CD4-positive, alpha-beta memory T cell (primary cell): Measurements from ENCODE around the gene SEZ6L. TPM values are rescaled to one million over a fixed set of nuclear protein-coding genes. Genes with fewer than 3 reads are reported as not detected.

Experiments
- CTCF ChIA-PET: fragments of 350-600 bp; sonication (Branson Sonifier 250); formaldehyde crosslinking; loops from one replicate; lab custom pipeline; 2021; ENCODE audit warnings: inconsistent platforms; ENCODE audit not compliant: partially characterized antibody; lab: Charles Lee
- POLR2A ChIA-PET: fragments of 350-600 bp; sonication (Branson Sonifier 250); formaldehyde crosslinking; loops from one replicate; lab custom pipeline; 2021; ENCODE audit not compliant: partially characterized antibody; lab: Charles Lee
- DNase-seq, 5 donors: peaks; one replicate each; pipeline versions ENCODE4 v3.0.0 to v3.0.0-alpha.2; 2020 to 2022; ENCODE audit warnings: mixed read lengths in 1 of 5
- H3K27ac ChIP-seq: one replicate; pipeline ENCODE4 v1.7.0; 2013; ENCODE audit warnings: low read depth, low read length
- H3K27me3 ChIP-seq: 2 replicates; pipeline ENCODE4 v1.7.0; 2013; ENCODE audit warnings: mild to moderate bottlenecking, low read length, moderate library complexity; ENCODE audit not compliant: insufficient read depth
- H3K36me3 ChIP-seq: 2 replicates; pipeline ENCODE4 v1.7.0; 2013; ENCODE audit warnings: mild to moderate bottlenecking, low read length, moderate library complexity; ENCODE audit not compliant: insufficient read depth
- H3K4me1 ChIP-seq: 2 replicates; pipeline ENCODE4 v1.7.0; 2013; ENCODE audit warnings: mild to moderate bottlenecking, low read length, moderate library complexity; ENCODE audit not compliant: insufficient read depth
- H3K4me3 ChIP-seq, 2 donors: one replicate each; pipeline ENCODE4 v1.7.0; 2013; ENCODE audit warnings: low read length in 2 of 2, mild to moderate bottlenecking in 1 of 2
- H3K9me3 ChIP-seq, 2 donors: one replicate each; pipeline ENCODE4 v1.7.0; 2013; ENCODE audit warnings: low read length in 2 of 2, control low read depth in 1 of 2; ENCODE audit not compliant: control insufficient read depth in 1 of 2
- H3K27ac Mint-ChIP-seq, 7 donors: one replicate each; pipeline ENCODE4 v1.8.0; 2020 to 2021; ENCODE audit warnings: mixed read lengths in 7 of 7, mild to moderate bottlenecking in 6 of 7, inconsistent platforms in 3 of 7, moderate library complexity in 3 of 7
- H3K27me3 Mint-ChIP-seq, 2 donors: one replicate each; pipeline ENCODE4 v1.8.0; 2020 to 2021; ENCODE audit warnings: mixed read lengths in 2 of 2
- H3K36me3 Mint-ChIP-seq, 2 donors: one replicate each; pipeline ENCODE4 v1.8.0; 2020 to 2021; ENCODE audit warnings: mixed read lengths in 2 of 2, inconsistent platforms in 1 of 2, mild to moderate bottlenecking in 1 of 2
- H3K4me1 Mint-ChIP-seq, 4 donors: one replicate each; pipeline ENCODE4 v1.8.0; 2020 to 2021; ENCODE audit warnings: mixed read lengths in 4 of 4, mild to moderate bottlenecking in 1 of 4
- H3K4me3 Mint-ChIP-seq, 8 donors: one replicate each; pipeline ENCODE4 v1.8.0; 2020 to 2021; ENCODE audit warnings: mixed read lengths in 8 of 8, mild to moderate bottlenecking in 7 of 8, moderate library complexity in 6 of 8, inconsistent platforms in 3 of 8
- H3K9me3 Mint-ChIP-seq, 8 donors: one replicate each; pipeline ENCODE4 v1.8.0; 2020 to 2021; ENCODE audit warnings: mixed read lengths in 8 of 8, mild to moderate bottlenecking in 5 of 8, inconsistent platforms in 3 of 8, moderate library complexity in 1 of 8
- intact Hi-C: fragments of 100-400 bp; cut with micrococcal nuclease; formaldehyde crosslinking; loops from one replicate; pipeline ENCODE4 v1.15.1; 2023
- polyA plus RNA-seq, 2 donors: library from polyadenylated mRNA; unstranded; fragments of 300-500 nt; fragmentation: Illumina TruSeq; gene quantifications; one replicate each; pipeline ENCODE4 v1.2.3, GENCODE V29; 2021
- total RNA-seq, 2 experiments: library from RNA; stranded (reverse); gene quantifications; one replicate each; pipeline ENCODE4 v1.2.3, GENCODE V29; 2021

SEZ6L gene
- total and polyA plus RNA-seq, 4 experiments from 2014 or later = not detected

DNA sequence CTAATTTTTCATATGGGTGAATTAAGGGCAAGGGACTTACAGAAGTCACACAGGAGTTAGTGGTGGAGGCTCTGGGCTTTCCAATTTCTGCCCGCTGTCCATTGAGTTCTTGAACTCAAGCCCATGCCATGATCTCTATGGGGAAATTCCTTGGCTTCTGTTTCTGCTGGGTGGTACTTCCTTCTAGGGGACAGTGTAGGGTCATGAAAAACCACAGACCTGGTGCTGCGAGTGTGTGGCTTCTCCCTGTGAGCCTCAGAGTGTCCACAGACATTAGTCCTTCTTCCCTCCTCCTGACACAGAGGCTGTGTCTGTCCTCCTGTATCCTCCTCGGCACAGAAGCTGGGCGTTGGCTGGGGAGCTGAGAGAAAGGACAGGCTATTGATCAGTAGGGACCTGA is 6.3 kb upstream of the SEZ6L start:
- CTCF ChIA-PET = interaction anchor here (1.0 kb wide), 1 partner anchor 9 kb away, joined by 3 read pairs; no protein-coding TSS in a partner anchor
- no peak overlapping the region for H3K4me3 ChIP-seq
- peaks cover 15 to 24% of the 10 kb centered on the region in 2 donors for H3K27me3 Mint-ChIP-seq

GRCh38 chr22:26164174-26164573 is 5.1 kb upstream of the SEZ6L start:
- no peaks in the 10 kb centered on the region for H3K9me3 ChIP-seq
- H3K4me1 Mint-ChIP-seq = peaks cover 0 to 7% (median 3%) of the 10 kb centered on the region in 4 donors
- peaks cover 25 to 30% of the 10 kb centered on the region in 2 donors for H3K27me3 Mint-ChIP-seq
- H3K27ac ChIP-seq = no peak overlapping the region
- peaks cover 0 to 7% of the 10 kb centered on the region in 2 donors for H3K36me3 Mint-ChIP-seq
- H3K27me3 ChIP-seq = peaks cover 6% of the 10 kb centered on the region
- intact Hi-C loops = no loop called here
- H3K9me3 Mint-ChIP-seq = peaks cover 0 to 9% (median 2%) of the 10 kb centered on the region in 8 donors
- H3K36me3 ChIP-seq = no peaks in the 10 kb centered on the region
- no peak overlapping the region for H3K4me3 ChIP-seq
- no peaks in the 10 kb centered on the region for H3K4me1 ChIP-seq
- CTCF ChIA-PET = no interaction called here
- no peak overlapping the region for H3K4me3 Mint-ChIP-seq
- DNase-seq = no peak
- no peak overlapping the region for H3K27ac Mint-ChIP-seq
- POLR2A ChIA-PET = no interaction called here

More for the DNA sequence above, 6.3 kb upstream of the SEZ6L start:
- H3K4me1 ChIP-seq = no peaks in the 10 kb centered on the region
- no peak for DNase-seq
- H3K36me3 Mint-ChIP-seq = no peaks in the 10 kb centered on the region
- no peak overlapping the region for H3K27ac ChIP-seq
- no peak overlapping the region for H3K4me3 Mint-ChIP-seq
- H3K4me1 Mint-ChIP-seq = no peaks in the 10 kb centered on the region
- POLR2A ChIA-PET = no interaction called here
- H3K36me3 ChIP-seq = no peaks in the 10 kb centered on the region
- H3K27me3 ChIP-seq = no peaks in the 10 kb centered on the region
- H3K9me3 Mint-ChIP-seq = peaks cover 0 to 13% (median 3%) of the 10 kb centered on the region in 8 donors
- no peaks in the 10 kb centered on the region for H3K9me3 ChIP-seq
- H3K27ac Mint-ChIP-seq = no peak overlapping the region
- intact Hi-C loops = no loop called here

DNA sequence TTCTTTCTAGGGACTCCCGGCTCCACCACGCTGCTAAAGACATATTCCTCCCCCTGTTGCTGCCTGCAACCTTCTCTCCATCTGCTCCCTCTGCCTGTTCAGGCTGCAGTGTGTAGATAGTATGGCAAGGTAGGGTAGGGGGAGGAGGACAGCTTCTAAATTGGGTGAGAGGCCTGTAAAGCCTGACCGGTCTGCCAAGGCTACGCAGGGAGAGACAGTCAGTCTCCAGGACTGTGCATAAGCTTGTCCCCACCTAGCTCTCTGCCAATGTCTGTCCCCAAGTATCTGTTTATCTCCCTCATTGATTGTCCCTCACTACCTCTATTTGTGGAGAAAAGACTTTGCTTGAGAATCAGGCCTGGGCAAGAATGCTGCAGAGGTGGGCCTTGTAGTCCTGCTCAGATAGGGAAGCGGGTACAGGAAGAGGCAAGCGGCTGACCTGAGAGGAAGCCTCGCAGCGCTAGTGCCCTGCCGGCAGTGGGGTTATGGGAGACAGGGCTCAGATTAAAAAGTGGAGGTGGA is 871 bp upstream of the SEZ6L start:
- Mint-ChIP-seq H3K27me3 (peaks cover 30 to 44% of the 10 kb centered on the region in 2 donors), H3K9me3 (peaks cover 0 to 9% (median under 1%) of the 10 kb centered on the region in 8 donors), H3K4me3 (peak overlapping the region in 4 of 8 donors; percentile 22 to 59 (median 40)), H3K4me1 (peaks cover 0 to 12% (median 3%) of the 10 kb centered on the region in 4 donors), H3K36me3 (peaks cover 0 to 7% of the 10 kb centered on the region in 2 donors), H3K27ac (no peak overlapping the region)
- POLR2A ChIA-PET = no interaction called here
- H3K27me3 ChIP-seq = peaks cover 13% of the 10 kb centered on the region
- CTCF ChIA-PET = interaction anchor here (1.0 kb wide), 1 partner anchor 9 kb away, joined by 4 read pairs; no protein-coding TSS in a partner anchor
- H3K9me3 ChIP-seq = no peaks in the 10 kb centered on the region
- H3K36me3 ChIP-seq = no peaks in the 10 kb centered on the region
- no peak overlapping the region for H3K27ac ChIP-seq
- no peak for DNase-seq
- intact Hi-C loops = no loop called here
- H3K4me3 ChIP-seq = no peak overlapping the region
- H3K4me1 ChIP-seq = no peaks in the 10 kb centered on the region

DNA sequence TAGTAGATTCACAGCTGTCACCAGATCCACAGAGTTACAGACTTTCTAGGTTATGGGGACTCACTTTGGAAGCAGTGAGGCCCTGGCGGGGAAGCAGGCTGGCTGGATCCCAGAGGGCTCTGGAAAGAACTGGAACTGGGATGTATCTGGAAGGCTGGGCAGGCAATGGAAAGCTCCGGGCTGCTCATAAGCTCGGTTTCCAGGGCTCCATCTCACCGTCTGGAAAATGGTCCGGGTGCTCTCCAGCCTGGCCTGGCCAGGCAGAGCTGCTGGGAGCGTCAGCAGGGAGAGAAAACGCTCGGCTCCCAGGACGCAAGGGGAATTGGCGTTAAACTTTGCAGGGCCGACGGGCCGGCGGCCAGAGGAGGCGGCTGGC is 335 bp upstream of the SEZ6L start:
- intact Hi-C loops = no loop called here
- no peak overlapping the region for H3K27ac ChIP-seq
- no peak for DNase-seq
- H3K4me3 ChIP-seq = no peak overlapping the region
- peaks cover 13% of the 10 kb centered on the region for H3K27me3 ChIP-seq
- H3K27ac Mint-ChIP-seq = peak overlapping the region in 1 of 7 donors; percentile 4
- H3K4me1 Mint-ChIP-seq = peaks cover 0 to 12% (median 3%) of the 10 kb centered on the region in 4 donors
- H3K9me3 ChIP-seq = no peaks in the 10 kb centered on the region
- H3K4me3 Mint-ChIP-seq = peak overlapping the region in 3 of 8 donors; percentile 39 to 59 (median 44)
- ChIA-PET POLR2A (no interaction called here), CTCF (no interaction called here)
- no peaks in the 10 kb centered on the region for H3K36me3 ChIP-seq
- H3K36me3 Mint-ChIP-seq = peaks cover 0 to 7% of the 10 kb centered on the region in 2 donors
- no peaks in the 10 kb centered on the region for H3K4me1 ChIP-seq
- peaks cover 0 to 9% (median under 1%) of the 10 kb centered on the region in 8 donors for H3K9me3 Mint-ChIP-seq
- H3K27me3 Mint-ChIP-seq = peaks cover 32 to 44% of the 10 kb centered on the region in 2 donors

DNA sequence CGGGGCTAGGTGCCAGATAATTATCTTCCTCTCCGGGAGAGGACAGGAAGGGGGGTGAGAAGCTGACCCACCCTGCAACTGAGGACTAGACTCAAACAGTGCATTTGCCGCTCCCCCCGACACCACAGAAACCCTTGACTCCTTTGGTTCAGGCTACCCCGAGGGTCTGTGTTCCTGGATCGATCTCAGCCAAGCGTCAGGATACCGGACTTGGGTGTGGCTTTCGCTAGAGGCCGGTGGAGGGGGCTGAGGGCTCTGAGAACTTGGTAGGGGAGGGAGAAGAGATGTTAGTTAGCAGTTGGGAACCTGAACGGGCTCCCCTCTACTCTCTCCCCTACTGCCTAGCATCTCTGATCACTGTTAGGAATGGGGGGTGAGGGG is 840 bp downstream of the SEZ6L start:
- Mint-ChIP-seq H3K4me3 (peak overlapping the region in 1 of 8 donors; percentile 2), H3K4me1 (peaks cover 0 to 12% (median 3%) of the 10 kb centered on the region in 4 donors)
- no peaks in the 10 kb centered on the region for H3K9me3 ChIP-seq

DNA sequence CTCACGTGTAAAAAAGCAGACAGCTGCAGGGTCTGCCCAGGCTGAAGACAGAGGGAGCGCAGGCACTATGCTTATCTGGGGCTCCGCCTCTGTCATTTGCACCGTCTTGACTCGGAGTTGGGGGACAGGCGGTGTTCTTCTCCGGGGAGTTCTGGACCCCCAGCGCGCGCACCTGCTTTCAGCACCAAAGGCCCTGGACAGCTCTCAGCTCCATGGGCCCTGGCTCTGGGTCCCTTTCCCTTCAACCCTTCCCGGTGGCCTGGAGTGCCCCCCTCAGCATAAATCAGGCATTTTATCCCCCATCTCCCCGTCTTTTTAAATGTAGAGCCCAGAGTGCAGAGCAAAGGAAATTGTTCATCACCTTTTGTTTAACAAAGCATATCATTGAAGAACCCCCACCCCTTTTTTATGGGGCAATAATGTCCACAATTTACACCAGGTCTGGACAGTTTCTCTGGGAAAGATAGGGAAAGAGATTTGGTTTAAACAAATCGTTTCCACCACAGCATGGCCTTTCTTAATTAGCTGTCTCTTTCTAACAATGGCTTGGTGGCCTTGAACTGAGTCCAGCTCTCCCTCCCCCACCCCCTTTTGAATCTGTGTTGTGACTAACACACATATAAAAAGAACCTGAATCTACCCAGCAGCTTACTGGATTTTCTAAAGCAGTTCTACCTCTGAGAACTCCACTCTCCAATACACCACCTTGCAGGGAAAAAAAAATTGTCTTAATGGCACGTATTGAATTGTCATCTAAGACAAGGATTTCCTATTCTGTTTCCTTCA is 1.7 kb downstream of the SEZ6L start:
- no peaks in the 10 kb centered on the region for H3K36me3 ChIP-seq
- Mint-ChIP-seq H3K4me1 (peaks cover 0 to 12% (median 3%) of the 10 kb centered on the region in 4 donors), H3K4me3 (no peak overlapping the region), H3K27ac (no peak overlapping the region), H3K36me3 (peaks cover 0 to 7% of the 10 kb centered on the region in 2 donors), H3K9me3 (peaks cover 0 to 9% (median under 1%) of the 10 kb centered on the region in 8 donors), H3K27me3 (peaks cover 28 to 41% of the 10 kb centered on the region in 2 donors)
- peaks cover 13% of the 10 kb centered on the region for H3K27me3 ChIP-seq
- CTCF ChIA-PET = interaction anchor here (1.5 to 1.7 kb wide), 4 partner anchors 11 to 30 kb away, joined by 3 to 4 read pairs (median 4); no protein-coding TSS in a partner anchor
- no peak for DNase-seq
- H3K4me1 ChIP-seq = no peaks in the 10 kb centered on the region
- H3K27ac ChIP-seq = no peak overlapping the region
- intact Hi-C loops = no loop called here
- H3K9me3 ChIP-seq = no peaks in the 10 kb centered on the region
- POLR2A ChIA-PET = no interaction called here
- no peak overlapping the region for H3K4me3 ChIP-seq

More for the DNA sequence above, 840 bp downstream of the SEZ6L start:
- no peak overlapping the region for H3K4me3 ChIP-seq
- intact Hi-C loops = no loop called here
- no peak overlapping the region for H3K27ac ChIP-seq
- peaks cover 13% of the 10 kb centered on the region for H3K27me3 ChIP-seq
- ChIA-PET POLR2A (no interaction called here), CTCF (interaction anchor here (1.5 kb wide), 1 partner anchor 29 kb away, joined by 3 read pairs; no protein-coding TSS in a partner anchor)
- H3K36me3 ChIP-seq = no peaks in the 10 kb centered on the region
- Mint-ChIP-seq H3K36me3 (peaks cover 0 to 7% of the 10 kb centered on the region in 2 donors), H3K27me3 (peaks cover 32 to 44% of the 10 kb centered on the region in 2 donors), H3K27ac (no peak overlapping the region), H3K9me3 (peaks cover 0 to 9% (median under 1%) of the 10 kb centered on the region in 8 donors)
- DNase-seq = no peak
- H3K4me1 ChIP-seq = no peaks in the 10 kb centered on the region

DNA sequence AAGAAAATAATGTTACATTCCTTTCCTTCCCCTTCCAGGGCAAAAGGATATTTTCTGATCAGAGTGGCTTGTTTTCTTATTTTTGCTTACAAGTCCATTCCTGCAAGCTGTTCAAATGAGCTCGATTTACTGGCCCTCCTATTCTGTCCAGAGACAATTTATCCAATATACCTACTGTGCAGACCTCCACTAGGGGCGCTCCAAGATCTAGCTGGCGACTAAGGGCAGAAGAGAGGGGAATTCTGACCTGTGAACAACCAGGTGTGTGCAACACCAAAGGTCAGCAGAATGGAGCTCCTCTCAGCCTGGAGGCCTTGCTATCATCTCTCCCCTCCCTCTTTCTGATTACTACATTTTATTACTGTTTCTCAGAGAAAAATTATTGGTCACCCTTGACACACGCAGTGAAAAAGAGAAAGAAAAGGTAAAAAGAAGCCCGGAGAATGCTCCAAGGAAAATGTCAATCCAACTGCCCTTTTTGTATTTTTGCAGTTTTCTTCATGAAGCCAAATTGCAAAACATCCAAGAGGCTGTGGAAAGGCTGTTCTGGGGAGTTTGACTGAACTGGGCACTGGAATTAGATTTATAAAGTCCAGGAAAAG is 3.2 kb downstream of the SEZ6L start:
- Histone ChIP-seq H3K36me3 (no peaks in the 10 kb centered on the region), H3K4me3 (no peak overlapping the region), H3K27ac (no peak overlapping the region), H3K27me3 (peaks cover 13% of the 10 kb centered on the region), H3K4me1 (no peaks in the 10 kb centered on the region), H3K9me3 (no peaks in the 10 kb centered on the region)
- Mint-ChIP-seq H3K4me3 (no peak overlapping the region), H3K36me3 (peaks cover 0 to 7% of the 10 kb centered on the region in 2 donors), H3K9me3 (peaks cover 0 to 4% (median 0%) of the 10 kb centered on the region in 8 donors), H3K4me1 (peaks cover 0 to 12% (median 3%) of the 10 kb centered on the region in 4 donors), H3K27ac (no peak overlapping the region), H3K27me3 (peaks cover 25 to 36% of the 10 kb centered on the region in 2 donors)
- ChIA-PET CTCF (interaction anchor here (1.2 to 1.7 kb wide), 4 partner anchors 9 to 26 kb away, joined by 3 to 4 read pairs (median 4); no protein-coding TSS in a partner anchor), POLR2A (no interaction called here)
- no peak for DNase-seq
- intact Hi-C loops = no loop called here
